NK-92 (cell line): Measurements from ENCODE around the gene CDIPT.
"Not testable (repeated sequence)": the region's sequence is repeated elsewhere in the genome, so short reads cannot be mapped to it uniquely, and the experiment has no call there.

Source experiments
- DNase-seq: peaks from one replicate; lab custom pipeline; 2025; ENCODE audit not compliant: unreplicated experiment; lab: John Stamatoyannopoulos, UW

Gene CDIPT

GRCh38 chr16:29833219-29833618 is 29.8 kb downstream of the CDIPT start:
- DNase-seq = not testable (repeated sequence)

- DNase-seq = no peak
Observed at GRCh38 chr16:29831490-29831889, 31.5 kb downstream of the CDIPT start.

GRCh38 chr16:29830774-29831173 is 32.3 kb downstream of the CDIPT start:
- DNase-seq = no peak

GRCh38 chr16:29826342-29826695 is 36.7 kb downstream of the CDIPT start:
- DNase-seq = no peak

- no peak for DNase-seq
Observed at GRCh38 chr16:29825145-29826044, 37.6 kb downstream of the CDIPT start.

GRCh38 chr16:29824589-29825144 is 38.4 kb downstream of the CDIPT start:
- DNase-seq = no peak

GRCh38 chr16:29821643-29822115 is 41.3 kb downstream of the CDIPT start:
- no peak for DNase-seq

GRCh38 chr16:29820730-29821642 is 42.0 kb downstream of the CDIPT start:
- DNase-seq = no peak

- no peak for DNase-seq
Observed at GRCh38 chr16:29820271-29820701, 42.7 kb downstream of the CDIPT start, which contains the start of gene MVP. Gene MVP (plus strand): TSS chr16:29820462. CDS start chr16:29830550, 10,088 bp downstream.

GRCh38 chr16:29819506-29819905 is 43.5 kb downstream of the CDIPT start:
- DNase-seq = no peak

GRCh38 chr16:29818082-29818481 is 44.9 kb downstream of the CDIPT start:
- DNase-seq = no peak

GRCh38 chr16:29816694-29817441 is 46.2 kb downstream of the CDIPT start:
- DNase-seq = no peak

- peak; percentile 83 for DNase-seq
Observed at GRCh38 chr16:29815793-29816693, 47.0 kb downstream of the CDIPT start, which contains the start of gene PAGR1. Gene PAGR1 (plus strand): TSS chr16:29816152. CDS start chr16:29816526, 374 bp downstream.

GRCh38 chr16:29815032-29815721 is 47.8 kb downstream of the CDIPT start:
- DNase-seq = no peak

GRCh38 chr16:29814592-29814991 is 48.4 kb downstream of the CDIPT start:
- no peak for DNase-seq

GRCh38 chr16:29813644-29814562 is 49.1 kb downstream of the CDIPT start:
- DNase-seq = no peak

- no peak for DNase-seq
Observed at GRCh38 chr16:29812754-29813643, 50.0 kb downstream of the CDIPT start.
